Measurements from ENCODE around the gene WLS.

The WLS gene

DNA sequence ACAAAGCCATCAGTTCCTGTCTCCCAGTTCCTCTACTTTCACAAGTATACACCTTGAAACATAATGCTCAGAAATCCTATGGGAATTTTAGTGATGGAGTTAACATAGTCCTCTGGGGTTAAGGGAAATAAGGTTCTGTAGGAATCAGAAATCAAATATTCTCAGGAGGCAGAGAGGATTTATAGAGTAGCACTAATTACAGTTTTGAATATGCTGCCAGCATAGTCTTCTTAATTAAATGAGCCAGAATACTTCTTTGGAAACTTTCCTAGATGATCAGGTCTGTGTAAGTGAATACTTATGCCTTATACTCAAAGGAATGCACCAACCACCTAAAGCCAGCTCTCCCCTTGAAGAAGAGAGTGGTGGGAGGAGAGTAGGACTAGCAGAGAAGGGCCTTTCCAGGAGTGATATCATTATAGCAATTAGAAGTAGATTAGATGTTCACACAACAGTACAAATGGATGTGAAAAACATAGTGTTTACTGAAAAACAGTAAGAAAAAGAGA is 150.5 kb downstream of the WLS start:
- no peak for DNase-seq (ENCODE audit: low read depth)
- no peak overlapping the region for H3K4me3 ChIP-seq (ENCODE audit: low read length)
- TF ChIP-seq, protein P1, sequence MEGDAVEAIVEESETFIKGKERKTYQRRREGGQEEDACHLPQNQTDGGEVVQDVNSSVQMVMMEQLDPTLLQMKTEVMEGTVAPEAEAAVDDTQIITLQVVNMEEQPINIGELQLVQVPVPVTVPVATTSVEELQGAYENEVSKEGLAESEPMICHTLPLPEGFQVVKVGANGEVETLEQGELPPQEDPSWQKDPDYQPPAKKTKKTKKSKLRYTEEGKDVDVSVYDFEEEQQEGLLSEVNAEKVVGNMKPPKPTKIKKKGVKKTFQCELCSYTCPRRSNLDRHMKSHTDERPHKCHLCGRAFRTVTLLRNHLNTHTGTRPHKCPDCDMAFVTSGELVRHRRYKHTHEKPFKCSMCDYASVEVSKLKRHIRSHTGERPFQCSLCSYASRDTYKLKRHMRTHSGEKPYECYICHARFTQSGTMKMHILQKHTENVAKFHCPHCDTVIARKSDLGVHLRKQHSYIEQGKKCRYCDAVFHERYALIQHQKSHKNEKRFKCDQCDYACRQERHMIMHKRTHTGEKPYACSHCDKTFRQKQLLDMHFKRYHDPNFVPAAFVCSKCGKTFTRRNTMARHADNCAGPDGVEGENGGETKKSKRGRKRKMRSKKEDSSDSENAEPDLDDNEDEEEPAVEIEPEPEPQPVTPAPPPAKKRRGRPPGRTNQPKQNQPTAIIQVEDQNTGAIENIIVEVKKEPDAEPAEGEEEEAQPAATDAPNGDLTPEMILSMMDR (IDR thresholded peaks at IDR 0.05; ENCODE audit: insufficient read depth, low read depth, low read length, missing control alignments): no peak

DNA sequence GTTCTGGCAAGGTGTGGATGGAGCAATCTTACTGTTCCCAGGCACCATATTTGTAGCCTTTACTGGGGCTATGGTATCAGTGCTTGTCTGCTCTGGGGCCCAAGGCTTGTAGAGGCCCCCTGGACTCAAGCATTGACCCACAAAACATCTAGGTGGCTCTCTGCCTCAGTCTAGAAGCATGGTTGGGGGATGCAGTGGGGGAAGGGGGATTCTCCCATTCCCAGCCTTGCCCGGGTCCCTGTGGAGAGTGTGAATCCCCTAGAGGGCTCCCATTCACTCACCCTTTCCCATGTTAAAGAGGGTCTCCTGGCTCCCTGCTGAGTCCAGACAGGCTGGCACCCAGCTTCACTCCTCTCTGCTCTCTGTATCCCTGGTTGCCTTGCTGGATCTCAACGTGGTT is 153.7 kb downstream of the WLS start:
- H3K4me3 ChIP-seq (ENCODE audit: low read length): no peak overlapping the region
- TF ChIP-seq, protein P1 (IDR thresholded peaks at IDR 0.05; ENCODE audit: insufficient read depth, low read depth, low read length, missing control alignments): no peak
- no peak for DNase-seq (ENCODE audit: low read depth)
